ENCODE results near the gene ADGRB3. TPM values are rescaled to one million over a fixed set of nuclear protein-coding genes. Genes with fewer than 3 reads are reported as not detected.

The ADGRB3 gene
- total and polyA plus RNA-seq, 2 donors (not counting 3 experiments of a cell fraction or from before 2014, with no cell fraction given) = not detected

GRCh38 chr6:69386426-69386825 is 751.3 kb downstream of the ADGRB3 start:
- DNase-seq (ENCODE audit: low read depth, low spot score) (no peak), FAIRE-seq (no peak)
- Histone ChIP-seq H3K9ac (replicated peaks; ENCODE audit: extremely low read depth, insufficient read depth, low read length) (no peak overlapping the region), H2AFZ (ENCODE audit: low read depth, low read length) (no peak overlapping the region), H3K9me3 (replicated peaks; ENCODE audit: control insufficient read depth, insufficient read depth, low read length) (peaks cover 3% of the 10 kb centered on the region), H3K4me3 (replicated peaks in 1 of 3; ENCODE audit: insufficient read depth in 1 of 3, low read depth in 1 of 3, low read length in 3 of 3) (no peak overlapping the region), H3K4me2 (ENCODE audit: insufficient read depth, low read length) (no peak overlapping the region), H3K27me3 (ENCODE audit: control insufficient read depth in 2 of 2, insufficient read depth in 2 of 2, low read length in 2 of 2) (no peaks in the 10 kb centered on the region), H3K9me1 (replicated peaks; ENCODE audit: control insufficient read depth, extremely low read depth, insufficient read depth, low read length) (no peaks in the 10 kb centered on the region), H4K20me1 (replicated peaks; ENCODE audit: control insufficient read depth, extremely low read depth, insufficient read depth, low read length) (no peaks in the 10 kb centered on the region), H3K4me1 (ENCODE audit: control insufficient read depth, extremely low read depth, insufficient read depth, low read length) (no peaks in the 10 kb centered on the region), H3K79me2 (ENCODE audit: control insufficient read depth, insufficient read depth, low read length) (no peaks in the 10 kb centered on the region), H3K27ac (ENCODE audit: insufficient read depth, low read depth, low read length) (no peak overlapping the region), H3K36me3 (ENCODE audit: control insufficient read depth in 2 of 2, extremely low read depth in 1 of 2, insufficient read depth in 2 of 2, low read length in 2 of 2) (no peaks in the 10 kb centered on the region)
- intact Hi-C loops (cut with micrococcal nuclease) (no loop called here), dilution Hi-C loops (cut with MboI; ENCODE audit: extremely low pct_ligation_motif_present, low sequenced_read_pairs) (no loop called here)
- CTCF ChIA-PET = no interaction called here
- BruUV-seq (replicated peaks) = no TSS peak
- POLR2A ChIA-PET = no interaction called here
- TF ChIP-seq JUN (IDR thresholded peaks at IDR 0.05; ENCODE audit: borderline replicate concordance, insufficient read depth, insufficient read length, low read depth) (no peak), GATA2 (IDR thresholded peaks at IDR 0.05; ENCODE audit: insufficient read depth, insufficient read length, low read depth, low read length) (no peak), FOS (IDR thresholded peaks at IDR 0.05; ENCODE audit: borderline replicate concordance, insufficient read depth, low read length) (no peak), MAX (IDR thresholded peaks at IDR 0.05; ENCODE audit: insufficient read depth, insufficient read length) (no peak), POLR2A (IDR thresholded peaks at IDR 0.05; ENCODE audit: low read depth, low read length) (no peak), EZH2 (IDR thresholded peaks at IDR 0.05; ENCODE audit: borderline replicate concordance, low read depth, low read length, severe bottlenecking) (no peak), MYC (IDR thresholded peaks at IDR 0.05; ENCODE audit: low read depth, low read length) (no peak), POLR2AphosphoS5 (IDR thresholded peaks at IDR 0.05; ENCODE audit: insufficient read depth, low read depth, low read length) (no peak)
- TF ChIP-seq, protein P1, sequence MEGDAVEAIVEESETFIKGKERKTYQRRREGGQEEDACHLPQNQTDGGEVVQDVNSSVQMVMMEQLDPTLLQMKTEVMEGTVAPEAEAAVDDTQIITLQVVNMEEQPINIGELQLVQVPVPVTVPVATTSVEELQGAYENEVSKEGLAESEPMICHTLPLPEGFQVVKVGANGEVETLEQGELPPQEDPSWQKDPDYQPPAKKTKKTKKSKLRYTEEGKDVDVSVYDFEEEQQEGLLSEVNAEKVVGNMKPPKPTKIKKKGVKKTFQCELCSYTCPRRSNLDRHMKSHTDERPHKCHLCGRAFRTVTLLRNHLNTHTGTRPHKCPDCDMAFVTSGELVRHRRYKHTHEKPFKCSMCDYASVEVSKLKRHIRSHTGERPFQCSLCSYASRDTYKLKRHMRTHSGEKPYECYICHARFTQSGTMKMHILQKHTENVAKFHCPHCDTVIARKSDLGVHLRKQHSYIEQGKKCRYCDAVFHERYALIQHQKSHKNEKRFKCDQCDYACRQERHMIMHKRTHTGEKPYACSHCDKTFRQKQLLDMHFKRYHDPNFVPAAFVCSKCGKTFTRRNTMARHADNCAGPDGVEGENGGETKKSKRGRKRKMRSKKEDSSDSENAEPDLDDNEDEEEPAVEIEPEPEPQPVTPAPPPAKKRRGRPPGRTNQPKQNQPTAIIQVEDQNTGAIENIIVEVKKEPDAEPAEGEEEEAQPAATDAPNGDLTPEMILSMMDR (IDR thresholded peaks at IDR 0.05; ENCODE audit: extremely low read depth in 1 of 2, insufficient read depth in 1 of 2, low read depth in 1 of 2, low read length in 2 of 2) = no peak
